Heart left ventricle (tissue), 13 donors: Measurements from ENCODE around the gene MBP.

Source experiments
- POLR2A ChIP-seq, 2 donors: fragments of 450-650 bp; IDR thresholded peaks; one replicate each; pipeline ENCODE4 v1.6.1; 2017; ENCODE audit warnings: antibody characterized with exemption in 2 of 2, mild to moderate bottlenecking in 2 of 2, moderate library complexity in 2 of 2
- TF ChIP-seq, protein P1 (sequence below), 12 donors: fragments of 200-600 bp; sonication (generic) in 4 of 12; IDR thresholded peaks; one replicate each; pipeline versions ENCODE4 v1.5.0 to v1.8.0; 2018 to 2022; ENCODE audit warnings: antibody characterized with exemption in 12 of 12, mild to moderate bottlenecking in 5 of 12
- donor health status: ischemic (EF 13 %, LVEDD 7.1; RV severe dilation, severe dysfunction).
- donor health status: DM: no; HTN: yes; CAD: no.
- donor health status: DM: no; HTN: no; CAD: no.
- donor health status: ischemic (EF 25% LVEDD 6.9; RV normal size, moderate dysfunction).
- donor health status: ischemic (EF 25% LVEDD 5.7; RV mildly dilated, moderate dysfunction).
- donor health status: ischemic (EF 35%, LVEDD 5.7; RV mildly dilated, moderate dysfunction).
- donor health status: nonischemic (EF 11% LVEDD 7.7; RV severe dilation, severe dysfunction).
- donor health status: DM: yes; HTN: yes; CAD: no.
- donor health status: PGD.
- donor health status: ischemic (EF 29% LVEDD 5.4; RV normal size, mild dysfunction).
- donor health status: nonischemic (EF 23%, LVEDD 6.1; RV moderate dilation, normal function).

DNA sequence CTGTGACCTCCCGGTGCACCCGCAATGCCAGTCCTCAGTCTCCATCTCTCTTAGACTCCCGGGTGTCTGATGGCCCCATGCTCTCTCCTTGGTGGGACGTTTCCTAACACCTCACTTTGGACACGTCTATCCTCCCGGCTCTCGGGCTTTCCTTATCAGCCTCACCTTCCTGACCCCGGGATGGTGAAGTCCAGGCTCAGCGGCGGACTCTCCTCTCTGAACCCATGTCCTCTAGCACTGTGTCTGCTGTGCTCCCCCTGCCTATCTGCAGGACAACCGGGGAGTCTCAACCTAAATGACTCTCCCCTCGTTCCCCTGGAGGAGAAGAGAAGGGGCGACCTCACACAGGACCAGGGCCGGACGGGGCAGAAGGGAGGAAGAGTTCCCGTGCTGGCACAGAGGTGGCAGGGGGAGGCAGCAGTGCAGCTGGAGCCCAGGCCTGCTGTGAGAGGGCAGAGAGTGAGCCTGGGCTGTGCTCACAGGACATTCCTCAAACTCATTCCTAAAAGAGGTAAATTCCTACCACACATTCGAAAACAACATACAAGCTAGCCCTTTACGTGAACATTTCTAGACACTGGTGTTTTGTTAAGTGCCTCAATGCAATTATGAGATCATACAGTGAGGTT, 41.9 kb downstream of the MBP start:
- TF ChIP-seq, protein P1, sequence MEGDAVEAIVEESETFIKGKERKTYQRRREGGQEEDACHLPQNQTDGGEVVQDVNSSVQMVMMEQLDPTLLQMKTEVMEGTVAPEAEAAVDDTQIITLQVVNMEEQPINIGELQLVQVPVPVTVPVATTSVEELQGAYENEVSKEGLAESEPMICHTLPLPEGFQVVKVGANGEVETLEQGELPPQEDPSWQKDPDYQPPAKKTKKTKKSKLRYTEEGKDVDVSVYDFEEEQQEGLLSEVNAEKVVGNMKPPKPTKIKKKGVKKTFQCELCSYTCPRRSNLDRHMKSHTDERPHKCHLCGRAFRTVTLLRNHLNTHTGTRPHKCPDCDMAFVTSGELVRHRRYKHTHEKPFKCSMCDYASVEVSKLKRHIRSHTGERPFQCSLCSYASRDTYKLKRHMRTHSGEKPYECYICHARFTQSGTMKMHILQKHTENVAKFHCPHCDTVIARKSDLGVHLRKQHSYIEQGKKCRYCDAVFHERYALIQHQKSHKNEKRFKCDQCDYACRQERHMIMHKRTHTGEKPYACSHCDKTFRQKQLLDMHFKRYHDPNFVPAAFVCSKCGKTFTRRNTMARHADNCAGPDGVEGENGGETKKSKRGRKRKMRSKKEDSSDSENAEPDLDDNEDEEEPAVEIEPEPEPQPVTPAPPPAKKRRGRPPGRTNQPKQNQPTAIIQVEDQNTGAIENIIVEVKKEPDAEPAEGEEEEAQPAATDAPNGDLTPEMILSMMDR (IDR thresholded peaks at IDR 0.05): no peak
- TF ChIP-seq POLR2A (IDR thresholded peaks at IDR 0.05): no peak
